Progenitor cell of endocrine pancreas (in vitro differentiated cells): ENCODE results near the gene ECSIT. TPM values are rescaled to one million over a fixed set of nuclear protein-coding genes. Genes with fewer than 3 reads are reported as not detected.
A peak's percentile ranks its signal among the peaks of the same experiment; 100 is the strongest.

ENCODE experiments used
- DNase-seq: peaks from one replicate; pipeline ENCODE4 v3.0.0; 2021; ENCODE audit warnings: low spot score; ENCODE audit not compliant: unreplicated experiment
- H3K27ac Mint-ChIP-seq: 2 replicates; pipeline ENCODE4 v1.8.0; 2021; ENCODE audit warnings: mild to moderate bottlenecking, moderate library complexity, mixed read lengths
- H3K27me3 Mint-ChIP-seq: 2 replicates; pipeline ENCODE4 v1.8.0; 2021; ENCODE audit warnings: mixed read lengths
- H3K36me3 Mint-ChIP-seq: 2 replicates; pipeline ENCODE4 v1.8.0; 2022; ENCODE audit warnings: mixed read lengths; ENCODE audit not compliant: insufficient read depth
- H3K4me1 Mint-ChIP-seq: 2 replicates; pipeline ENCODE4 v1.8.0; 2021; ENCODE audit warnings: low read depth, mixed read lengths
- H3K4me3 Mint-ChIP-seq: 2 replicates; pipeline ENCODE4 v1.8.0; 2021; ENCODE audit warnings: low read depth, mild to moderate bottlenecking, moderate library complexity, mixed read lengths
- H3K9me3 Mint-ChIP-seq: 2 replicates; pipeline ENCODE4 v1.8.0; 2021; ENCODE audit warnings: low read depth, mixed read lengths
- total RNA-seq: library from RNA; stranded (reverse); gene quantifications from 2 replicates; pipeline ENCODE4 v1.2.1, GENCODE V29; 2021
- TF ChIP-seq, protein P1 (sequence below): fragments of 200-600 bp; sonication (generic); IDR thresholded peaks from one replicate; pipeline ENCODE4 v1.5.0; 2021; ENCODE audit warnings: antibody characterized with exemption, mild to moderate bottlenecking; ENCODE audit not compliant: unreplicated experiment

Gene ECSIT
- total RNA-seq, 1 donor from 2014 or later = 38.5 TPM

DNA sequence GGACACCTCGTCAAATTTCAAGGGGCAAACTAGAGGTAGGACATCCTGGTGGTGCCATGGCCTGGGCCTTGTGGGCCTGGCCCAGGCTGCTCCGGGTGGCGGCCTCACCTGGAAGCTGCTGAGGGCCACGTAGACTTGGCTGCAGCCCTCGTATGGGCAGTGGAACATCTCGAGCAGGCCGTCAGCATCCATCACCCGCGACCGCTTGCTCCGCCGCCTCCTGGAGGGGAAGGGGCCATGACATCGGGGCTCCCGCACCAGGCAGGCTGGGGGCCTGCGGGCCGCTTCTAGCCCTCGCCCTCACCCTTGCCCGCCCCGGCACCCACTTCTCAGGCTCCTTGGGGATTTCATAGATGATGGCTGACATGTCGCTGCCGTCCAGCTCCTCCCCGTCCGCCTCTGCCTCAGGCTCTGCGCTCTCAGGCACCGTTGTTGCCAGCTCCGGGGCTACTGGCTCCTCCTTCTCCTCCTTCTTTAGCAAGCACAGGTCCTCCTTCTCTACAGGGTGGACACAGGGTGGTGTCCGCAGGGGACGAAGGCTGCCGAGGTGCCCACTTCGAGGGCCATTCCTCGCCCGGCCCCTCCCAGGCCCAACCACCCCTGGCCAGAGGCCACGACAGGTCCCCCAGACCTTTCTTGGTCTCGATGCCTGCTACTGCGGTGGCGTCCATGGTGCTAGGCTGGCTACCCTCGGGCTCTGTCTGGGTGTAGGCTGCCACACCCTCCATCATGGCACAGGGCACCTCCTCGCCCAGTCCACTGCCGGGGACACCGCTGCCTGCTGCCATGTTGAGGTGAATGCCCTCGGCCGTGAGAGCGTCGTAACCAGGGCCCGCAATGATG, 42.1 kb downstream of the ECSIT start:
- Mint-ChIP-seq H3K36me3 (peaks cover 14% of the 10 kb centered on the region), H3K4me3 (no peak overlapping the region), H3K9me3 (no peaks in the 10 kb centered on the region), H3K27me3 (peaks cover 11% of the 10 kb centered on the region), H3K27ac (no peak overlapping the region), H3K4me1 (peaks cover 1% of the 10 kb centered on the region)
- TF ChIP-seq, protein P1, sequence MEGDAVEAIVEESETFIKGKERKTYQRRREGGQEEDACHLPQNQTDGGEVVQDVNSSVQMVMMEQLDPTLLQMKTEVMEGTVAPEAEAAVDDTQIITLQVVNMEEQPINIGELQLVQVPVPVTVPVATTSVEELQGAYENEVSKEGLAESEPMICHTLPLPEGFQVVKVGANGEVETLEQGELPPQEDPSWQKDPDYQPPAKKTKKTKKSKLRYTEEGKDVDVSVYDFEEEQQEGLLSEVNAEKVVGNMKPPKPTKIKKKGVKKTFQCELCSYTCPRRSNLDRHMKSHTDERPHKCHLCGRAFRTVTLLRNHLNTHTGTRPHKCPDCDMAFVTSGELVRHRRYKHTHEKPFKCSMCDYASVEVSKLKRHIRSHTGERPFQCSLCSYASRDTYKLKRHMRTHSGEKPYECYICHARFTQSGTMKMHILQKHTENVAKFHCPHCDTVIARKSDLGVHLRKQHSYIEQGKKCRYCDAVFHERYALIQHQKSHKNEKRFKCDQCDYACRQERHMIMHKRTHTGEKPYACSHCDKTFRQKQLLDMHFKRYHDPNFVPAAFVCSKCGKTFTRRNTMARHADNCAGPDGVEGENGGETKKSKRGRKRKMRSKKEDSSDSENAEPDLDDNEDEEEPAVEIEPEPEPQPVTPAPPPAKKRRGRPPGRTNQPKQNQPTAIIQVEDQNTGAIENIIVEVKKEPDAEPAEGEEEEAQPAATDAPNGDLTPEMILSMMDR = no peak
- DNase-seq = no peak

DNA sequence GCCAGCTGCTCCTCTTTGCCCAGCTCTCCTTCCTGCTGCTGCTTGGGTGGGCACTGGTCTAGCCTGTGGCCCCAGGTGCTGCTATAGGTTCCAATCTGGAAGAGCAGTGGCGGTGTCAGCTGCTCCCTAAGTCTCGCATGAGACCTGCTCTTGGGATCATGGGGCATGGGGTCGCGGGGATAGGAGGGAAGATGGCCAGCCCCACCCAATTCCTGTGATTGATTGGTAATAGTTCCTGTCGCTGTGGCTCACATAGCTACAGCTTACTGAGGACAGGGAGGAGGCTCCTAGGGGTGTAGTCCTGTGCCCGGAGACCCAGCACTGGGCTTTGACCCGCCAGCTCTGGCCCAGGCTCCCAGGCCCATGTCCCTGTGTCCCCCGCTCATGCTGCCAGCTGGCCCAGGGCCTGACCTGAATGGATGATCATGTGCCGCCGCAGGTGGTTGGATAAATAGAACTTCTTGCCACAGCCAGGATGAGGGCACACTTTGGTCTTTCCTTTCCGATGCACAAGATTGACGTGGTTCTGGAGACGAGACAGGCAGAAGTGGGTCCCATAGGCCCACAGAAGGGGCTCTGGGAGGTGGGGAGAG, 43.6 kb downstream of the ECSIT start:
- no peak overlapping the region for H3K4me3 Mint-ChIP-seq
- no peak overlapping the region for H3K27ac Mint-ChIP-seq
- H3K9me3 Mint-ChIP-seq = no peaks in the 10 kb centered on the region
- no peaks in the 10 kb centered on the region for H3K4me1 Mint-ChIP-seq
- H3K36me3 Mint-ChIP-seq = peaks cover 9% of the 10 kb centered on the region
- H3K27me3 Mint-ChIP-seq = peaks cover 20% of the 10 kb centered on the region
- DNase-seq = no peak
- TF ChIP-seq, protein P1 = no peak

DNA sequence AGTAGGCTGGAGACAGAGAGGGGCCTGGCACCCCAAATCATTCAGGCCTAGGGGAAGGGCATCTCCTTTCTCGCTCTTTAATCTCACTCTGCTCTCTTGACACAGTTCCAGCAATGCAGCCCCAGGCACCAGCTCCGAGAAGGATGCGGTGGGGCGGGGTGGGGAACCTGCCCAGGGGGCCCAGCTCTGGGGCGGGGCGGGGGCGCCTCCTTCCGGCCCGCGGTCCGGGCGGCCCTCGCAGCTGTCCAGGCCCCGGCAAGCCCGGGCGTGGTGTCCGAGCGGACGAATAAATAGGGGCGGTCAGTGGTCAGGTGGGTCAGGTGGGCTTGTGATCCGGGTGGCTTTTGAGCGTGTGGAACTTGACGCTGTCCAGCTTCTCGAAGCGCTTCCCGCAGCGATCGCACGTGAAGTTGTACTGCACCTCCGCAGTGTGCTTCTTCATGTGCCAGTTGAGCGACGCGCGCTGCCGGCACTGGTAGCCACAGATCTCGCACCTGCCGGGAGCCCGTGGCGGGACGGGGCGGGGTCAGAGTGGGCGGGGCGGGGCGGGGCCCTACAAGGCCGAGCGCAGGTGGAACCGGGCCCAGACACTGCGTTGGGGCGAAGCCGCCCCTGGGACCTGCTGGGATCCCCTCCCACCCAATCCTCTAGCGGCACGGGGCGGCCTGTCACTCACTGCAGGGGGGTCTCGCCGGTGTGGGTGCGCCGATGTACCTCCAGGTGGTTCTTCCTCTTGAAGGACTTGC, 45.4 kb downstream of the ECSIT start:
- no peaks in the 10 kb centered on the region for H3K9me3 Mint-ChIP-seq
- H3K36me3 Mint-ChIP-seq = peaks cover 8% of the 10 kb centered on the region
- peaks cover 28% of the 10 kb centered on the region for H3K27me3 Mint-ChIP-seq
- no peak overlapping the region for H3K27ac Mint-ChIP-seq
- H3K4me1 Mint-ChIP-seq = no peaks in the 10 kb centered on the region
- DNase-seq = no peak
- TF ChIP-seq, protein P1 = no peak
- no peak overlapping the region for H3K4me3 Mint-ChIP-seq

DNA sequence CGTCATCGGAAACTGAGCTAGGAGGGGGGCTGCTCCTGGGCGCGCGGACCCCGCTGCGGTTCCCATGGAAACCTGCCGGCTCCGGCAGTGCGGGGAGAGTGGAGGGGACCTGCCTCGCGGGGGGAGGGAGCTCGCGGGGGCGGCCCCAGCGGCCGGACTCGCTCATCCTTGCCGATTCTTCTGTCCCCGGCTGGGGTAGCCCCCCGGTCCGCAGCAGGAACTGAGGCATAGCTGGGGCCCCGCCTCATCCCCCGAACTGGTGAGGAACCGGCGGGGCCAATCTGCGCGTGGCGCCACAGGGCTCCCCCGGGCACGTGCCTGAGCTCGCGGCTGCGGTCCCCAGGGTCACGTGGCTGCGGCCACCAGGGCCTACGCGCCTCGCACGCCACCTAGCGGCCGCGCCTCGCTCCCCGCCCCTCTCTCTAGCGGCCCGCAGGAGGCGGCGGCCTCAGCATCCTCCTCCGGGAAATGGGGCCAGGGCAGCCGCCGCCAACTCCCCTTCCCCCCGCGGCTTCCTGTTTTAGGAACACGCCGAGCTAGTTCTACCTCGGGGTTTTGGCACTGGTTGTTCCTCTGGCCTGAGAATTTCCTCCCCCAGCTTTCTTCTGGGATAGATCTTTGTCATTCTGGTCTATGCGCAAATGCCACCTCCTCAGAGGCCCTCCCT, 46.4 kb downstream of the ECSIT start:
- peaks cover 8% of the 10 kb centered on the region for H3K36me3 Mint-ChIP-seq
- peaks cover 38% of the 10 kb centered on the region for H3K27me3 Mint-ChIP-seq
- H3K27ac Mint-ChIP-seq = no peak overlapping the region
- TF ChIP-seq, protein P1 = peak; percentile 77
- H3K4me1 Mint-ChIP-seq = no peaks in the 10 kb centered on the region
- no peak overlapping the region for H3K4me3 Mint-ChIP-seq
- DNase-seq = peak; percentile 53
- H3K9me3 Mint-ChIP-seq = no peaks in the 10 kb centered on the region
